Lower leg skin (tissue), 3 donors: Measurements from ENCODE around the gene ZNF578.

Experiments
- CTCF ChIP-seq, 3 donors: fragments of 450-650 bp; IDR thresholded peaks; one replicate each; pipeline ENCODE4 v1.5.1; 2016; ENCODE audit warnings: antibody characterized with exemption in 3 of 3, mild to moderate bottlenecking in 3 of 3, moderate library complexity in 2 of 3
- POLR2A ChIP-seq, 2 donors: fragments of 450-650 bp; IDR thresholded peaks; one replicate each; pipeline ENCODE4 v1.6.1; 2016 to 2017; ENCODE audit warnings: antibody characterized with exemption in 2 of 2, mild to moderate bottlenecking in 1 of 2, moderate library complexity in 1 of 2

GRCh38 chr19:52527956-52528351 is 74.6 kb downstream of the ZNF578 start:
- TF ChIP-seq CTCF (IDR thresholded peaks at IDR 0.05) = no peak
- no peak for TF ChIP-seq POLR2A (IDR thresholded peaks at IDR 0.05)
